Activated CD8-positive, alpha-beta memory T cell treated with anti-CD3 and anti-CD28 coated beads for 24 hours (primary cell): ENCODE data around the gene KASH5.
"Not testable (repeated sequence)": the region's sequence is repeated elsewhere in the genome, so short reads cannot be mapped to it uniquely, and the experiment has no call there.

Source experiments
- DNase-seq: peaks from one replicate; pipeline ENCODE4 v3.0.0-alpha.2; 2020

The KASH5 gene

GRCh38 chr19:49362048-49362928, 25.8 kb upstream of the KASH5 start, which contains the start of gene TEAD2:
Gene TEAD2 (minus strand): TSS chr19:49362416. CDS start chr19:49360075, 2,341 bp downstream.
- peak; percentile 67 for DNase-seq

GRCh38 chr19:49362929-49363267, 25.2 kb upstream of the KASH5 start:
- DNase-seq, result peak; percentile 68

- DNase-seq, result peak; percentile 89
These were observed 24.6 kb upstream of the KASH5 start, which contains the start of gene DKKL1 for GRCh38 chr19:49363268-49364082. Gene DKKL1 (plus strand): TSS chr19:49363877. CDS start chr19:49363999, 122 bp downstream.

- DNase-seq, result no peak
These were observed 23.8 kb upstream of the KASH5 start for GRCh38 chr19:49364083-49364737.

GRCh38 chr19:49366110-49366509, 21.9 kb upstream of the KASH5 start:
- DNase-seq, result no peak

GRCh38 chr19:49368711-49369358, 19.2 kb upstream of the KASH5 start:
- no peak for DNase-seq

- no peak for DNase-seq
These were observed 16.9 kb upstream of the KASH5 start for GRCh38 chr19:49371184-49371583.

GRCh38 chr19:49373174-49373573, 14.9 kb upstream of the KASH5 start:
- DNase-seq, result not testable (repeated sequence)

GRCh38 chr19:49374665-49375434, 13.2 kb upstream of the KASH5 start:
- DNase-seq, result no peak

GRCh38 chr19:49378512-49378911, 9.5 kb upstream of the KASH5 start:
- no peak for DNase-seq

- DNase-seq, result no peak
These were observed 7.7 kb upstream of the KASH5 start for GRCh38 chr19:49380391-49380790.

GRCh38 chr19:49382639-49383038, 5.4 kb upstream of the KASH5 start:
- no peak for DNase-seq

- no peak for DNase-seq
These were observed 4.5 kb upstream of the KASH5 start for GRCh38 chr19:49383599-49383998.

GRCh38 chr19:49389406-49389805, 1.4 kb downstream of the KASH5 start:
- no peak for DNase-seq

GRCh38 chr19:49390131-49390928, 2.3 kb downstream of the KASH5 start:
- no peak for DNase-seq

GRCh38 chr19:49390929-49391359, 2.9 kb downstream of the KASH5 start:
- DNase-seq, result no peak

- DNase-seq, result peak; percentile 87
These were observed 3.7 kb downstream of the KASH5 start for GRCh38 chr19:49391581-49392399.

GRCh38 chr19:49393881-49394280, 5.8 kb downstream of the KASH5 start:
- DNase-seq, result no peak

GRCh38 chr19:49395581-49396407, 7.7 kb downstream of the KASH5 start:
- no peak for DNase-seq
